ENCODE data around the gene ZNF48.

DNA sequence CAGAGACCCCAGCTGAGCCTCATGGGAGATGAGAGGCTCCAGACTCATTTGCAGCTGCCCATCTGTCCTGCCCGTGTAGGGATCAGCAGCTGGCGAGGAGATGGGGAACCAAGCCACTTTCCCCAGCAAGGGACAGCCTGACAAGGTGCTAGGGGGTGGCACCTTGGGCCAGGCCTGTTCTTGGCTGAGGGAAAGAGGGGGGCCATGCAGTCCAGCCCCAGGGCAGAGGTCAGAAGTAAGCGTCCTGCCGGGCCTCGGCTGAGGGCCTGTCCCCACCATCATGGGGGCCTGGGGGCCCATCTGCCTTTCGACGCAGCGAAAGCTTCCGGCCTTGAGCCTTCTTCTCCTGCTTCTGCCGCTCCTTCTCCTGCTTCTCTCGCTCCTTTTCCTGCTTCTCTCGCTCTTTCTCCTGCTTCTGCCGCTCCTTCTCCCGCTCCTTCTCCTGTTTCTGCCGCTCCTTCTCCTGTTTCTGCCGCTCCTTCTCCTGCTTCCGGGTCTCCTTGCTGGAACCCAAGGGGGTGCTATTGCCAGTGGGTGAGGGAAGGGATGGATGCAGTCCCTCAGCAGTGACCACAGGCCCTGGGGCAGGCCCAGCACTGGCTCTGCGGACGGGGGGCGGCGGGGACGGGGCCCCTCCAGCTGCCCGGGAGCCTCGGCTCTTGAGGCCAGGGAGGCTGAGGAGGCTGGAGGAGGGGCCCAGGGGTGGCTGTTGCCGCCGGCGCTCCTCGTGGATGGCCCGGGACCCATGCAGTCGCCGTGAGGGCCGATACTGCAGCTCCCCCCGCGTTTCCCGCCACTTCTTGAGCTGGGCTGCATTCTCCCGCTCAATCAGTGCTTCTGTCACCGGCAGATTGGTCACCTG is 37.3 kb upstream of the ZNF48 start:
- TF ChIP-seq, protein P1, sequence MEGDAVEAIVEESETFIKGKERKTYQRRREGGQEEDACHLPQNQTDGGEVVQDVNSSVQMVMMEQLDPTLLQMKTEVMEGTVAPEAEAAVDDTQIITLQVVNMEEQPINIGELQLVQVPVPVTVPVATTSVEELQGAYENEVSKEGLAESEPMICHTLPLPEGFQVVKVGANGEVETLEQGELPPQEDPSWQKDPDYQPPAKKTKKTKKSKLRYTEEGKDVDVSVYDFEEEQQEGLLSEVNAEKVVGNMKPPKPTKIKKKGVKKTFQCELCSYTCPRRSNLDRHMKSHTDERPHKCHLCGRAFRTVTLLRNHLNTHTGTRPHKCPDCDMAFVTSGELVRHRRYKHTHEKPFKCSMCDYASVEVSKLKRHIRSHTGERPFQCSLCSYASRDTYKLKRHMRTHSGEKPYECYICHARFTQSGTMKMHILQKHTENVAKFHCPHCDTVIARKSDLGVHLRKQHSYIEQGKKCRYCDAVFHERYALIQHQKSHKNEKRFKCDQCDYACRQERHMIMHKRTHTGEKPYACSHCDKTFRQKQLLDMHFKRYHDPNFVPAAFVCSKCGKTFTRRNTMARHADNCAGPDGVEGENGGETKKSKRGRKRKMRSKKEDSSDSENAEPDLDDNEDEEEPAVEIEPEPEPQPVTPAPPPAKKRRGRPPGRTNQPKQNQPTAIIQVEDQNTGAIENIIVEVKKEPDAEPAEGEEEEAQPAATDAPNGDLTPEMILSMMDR (IDR thresholded peaks at IDR 0.05): no peak
- no peak for TF ChIP-seq POLR2A (IDR thresholded peaks at IDR 0.05)

Measured in esophagus squamous epithelium (tissue), 4 donors.